Suprapubic skin (tissue), 4 donors: ENCODE results near the gene CITED2. TPM values are rescaled to one million over a fixed set of nuclear protein-coding genes. Genes with fewer than 3 reads are reported as not detected.

Source experiments
- DNase-seq, 2 donors: peaks; one replicate each; pipeline ENCODE4 v3.0.0-alpha.2; 2019; ENCODE audit warnings: low spot score in 2 of 2
- H3K27ac ChIP-seq: fragments of 200-600 bp; sonication (generic); one replicate; pipeline ENCODE4 v1.5.1; 2019
- H3K27me3 ChIP-seq: fragments of 200-600 bp; sonication (generic); one replicate; pipeline ENCODE4 v1.5.1; 2019
- H3K36me3 ChIP-seq: fragments of 200-600 bp; sonication (generic); one replicate; pipeline ENCODE4 v1.5.1; 2019
- H3K4me1 ChIP-seq: fragments of 200-600 bp; sonication (generic); one replicate; pipeline ENCODE4 v1.5.1; 2019
- H3K4me3 ChIP-seq: fragments of 200-600 bp; sonication (generic); one replicate; pipeline ENCODE4 v1.5.1; 2019; ENCODE audit warnings: mild to moderate bottlenecking
- H3K9me3 ChIP-seq: fragments of 200-600 bp; sonication (generic); one replicate; pipeline ENCODE4 v1.5.1; 2019
- CTCF ChIP-seq, 2 donors: fragments of 200-600 bp in 1 of 2; fragments of 450-650 bp in 1 of 2; sonication (generic) in 1 of 2; IDR thresholded peaks; one replicate each; pipeline ENCODE4 v1.5.1; 2016 to 2019; ENCODE audit warnings: antibody characterized with exemption in 2 of 2, mild to moderate bottlenecking in 1 of 2, moderate library complexity in 1 of 2
- EP300 ChIP-seq: sonication (generic); formaldehyde crosslinking; IDR thresholded peaks from one replicate; pipeline ENCODE4 v1.6.1; 2017; ENCODE audit warnings: antibody characterized with exemption
- POLR2A ChIP-seq, 2 donors: fragments of 450-650 bp; IDR thresholded peaks; one replicate each; pipeline ENCODE4 v1.6.1; 2017; ENCODE audit warnings: antibody characterized with exemption in 2 of 2, mild to moderate bottlenecking in 2 of 2, moderate library complexity in 2 of 2
- POLR2AphosphoS5 ChIP-seq, 3 donors: sonication (generic); formaldehyde crosslinking; IDR thresholded peaks; one replicate each; pipeline ENCODE4 v1.6.1; 2017; ENCODE audit warnings: antibody characterized with exemption in 3 of 3
- WGBS: methylation state at CpG from one replicate; pipeline ENCODE4 v1.1.5; 2018; 5-methylcytosine and 5-hydroxymethylcytosine counted together
- total RNA-seq, 4 donors: library from RNA; depleted of rRNA; stranded (reverse); fragments of >200 nt; gene quantifications; one replicate each; pipeline ENCODE4 v1.1.0, GENCODE V29; 2016

Gene CITED2
- total RNA-seq, 4 donors from 2014 or later = 167 to 239 (median 206) TPM

GRCh38 chr6:139386404-139386803, 12.0 kb upstream of the CITED2 start:
- 87% methylated on average over 3 of the region's 3 CpGs for WGBS
- H3K4me1 ChIP-seq = no peaks in the 10 kb centered on the region
- no peaks in the 10 kb centered on the region for H3K9me3 ChIP-seq
- H3K4me3 ChIP-seq = no peak overlapping the region
- H3K36me3 ChIP-seq = no peaks in the 10 kb centered on the region
- no peak overlapping the region for H3K27ac ChIP-seq
- no peak for TF ChIP-seq CTCF (IDR thresholded peaks at IDR 0.05)
- TF ChIP-seq EP300 = no peak
- TF ChIP-seq POLR2AphosphoS5 (IDR thresholded peaks at IDR 0.05) = no peak
- no peak for TF ChIP-seq POLR2A (IDR thresholded peaks at IDR 0.05)
- no peak for DNase-seq
- H3K27me3 ChIP-seq = no peaks in the 10 kb centered on the region

DNA sequence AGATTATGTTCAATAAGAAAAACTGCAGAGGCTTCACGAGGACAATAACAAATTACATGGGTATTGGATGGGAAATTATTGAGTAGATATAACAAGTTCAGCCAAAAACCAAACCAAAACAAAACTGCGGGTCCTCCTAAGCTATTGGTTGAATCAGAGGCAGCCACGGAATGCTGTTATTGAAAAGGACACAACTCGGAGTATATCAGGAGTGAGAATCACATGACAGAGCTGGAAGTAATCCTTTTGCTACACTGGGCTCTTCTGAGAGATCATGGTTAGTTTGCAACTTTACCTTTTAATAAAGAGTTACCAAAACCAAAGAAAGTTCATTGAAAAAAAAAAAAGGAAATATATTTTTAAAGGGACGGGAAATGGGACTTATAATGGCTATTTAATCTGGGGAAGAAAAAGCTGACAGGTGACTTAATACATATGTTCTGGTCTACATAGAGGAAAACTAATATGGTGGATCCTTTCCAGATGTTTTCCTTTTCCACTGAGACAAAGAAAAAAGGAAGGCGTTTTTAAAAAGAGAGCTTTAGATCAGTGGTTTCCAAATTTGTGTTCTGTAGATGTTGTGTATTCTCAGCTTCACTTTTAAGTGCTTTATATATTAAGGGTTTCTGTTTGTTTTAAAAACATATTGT, 6.9 kb upstream of the CITED2 start:
- H3K36me3 ChIP-seq = no peaks in the 10 kb centered on the region
- TF ChIP-seq POLR2A (IDR thresholded peaks at IDR 0.05) (no peak), EP300 (no peak), POLR2AphosphoS5 (IDR thresholded peaks at IDR 0.05) (no peak), CTCF (IDR thresholded peaks at IDR 0.05) (no peak)
- H3K27ac ChIP-seq = no peak overlapping the region
- no peak overlapping the region for H3K4me3 ChIP-seq
- WGBS = 58% methylated on average over 6 of the region's 6 CpGs
- H3K4me1 ChIP-seq = peaks cover 8% of the 10 kb centered on the region
- no peak for DNase-seq
- H3K27me3 ChIP-seq = no peaks in the 10 kb centered on the region
- no peaks in the 10 kb centered on the region for H3K9me3 ChIP-seq

- Histone ChIP-seq H3K9me3 (no peaks in the 10 kb centered on the region), H3K4me1 (peaks cover 10% of the 10 kb centered on the region), H3K27me3 (no peaks in the 10 kb centered on the region), H3K36me3 (no peaks in the 10 kb centered on the region), H3K4me3 (no peak overlapping the region), H3K27ac (no peak overlapping the region)
- no peak for DNase-seq
- 94% methylated on average over 2 of the region's 2 CpGs for WGBS
- TF ChIP-seq EP300 (no peak), CTCF (IDR thresholded peaks at IDR 0.05) (no peak), POLR2AphosphoS5 (IDR thresholded peaks at IDR 0.05) (no peak), POLR2A (IDR thresholded peaks at IDR 0.05) (no peak)
Observed at GRCh38 chr6:139380611-139381010, 6.2 kb upstream of the CITED2 start.

- H3K4me1 ChIP-seq = peaks cover 10% of the 10 kb centered on the region
- no peak overlapping the region for H3K27ac ChIP-seq
- TF ChIP-seq CTCF (IDR thresholded peaks at IDR 0.05) (no peak), EP300 (no peak), POLR2AphosphoS5 (IDR thresholded peaks at IDR 0.05) (no peak), POLR2A (IDR thresholded peaks at IDR 0.05) (no peak)
- H3K4me3 ChIP-seq = no peak overlapping the region
- no peak for DNase-seq
- H3K27me3 ChIP-seq = no peaks in the 10 kb centered on the region
- no peaks in the 10 kb centered on the region for H3K9me3 ChIP-seq
- 88% methylated on average over 7 of the region's 7 CpGs for WGBS
- H3K36me3 ChIP-seq = no peaks in the 10 kb centered on the region
Observed at GRCh38 chr6:139380168-139380567, 5.7 kb upstream of the CITED2 start.

DNA sequence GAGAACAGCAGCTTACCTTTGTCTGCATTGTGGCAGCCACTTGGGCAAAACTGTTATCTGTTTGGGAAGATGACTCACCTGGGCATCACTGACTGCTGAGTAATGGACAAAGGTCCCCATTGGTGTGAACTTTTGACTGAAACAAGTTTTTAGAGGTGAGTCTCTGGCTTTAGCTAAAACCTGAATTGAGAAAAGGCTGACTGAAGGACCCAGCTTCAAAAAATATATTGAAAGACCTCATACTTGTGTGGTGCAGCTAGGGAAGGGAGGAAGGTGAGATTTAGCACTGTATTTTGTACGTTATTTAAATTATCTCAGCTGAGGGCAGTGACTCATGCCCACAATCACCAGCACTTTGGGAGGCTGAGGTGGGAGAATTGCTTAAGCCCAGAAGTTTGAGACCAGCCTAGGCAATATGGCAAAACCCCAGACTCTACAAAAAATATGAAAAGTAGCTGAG, 4.5 kb upstream of the CITED2 start:
- Histone ChIP-seq H3K4me1 (peaks cover 10% of the 10 kb centered on the region), H3K27ac (no peak overlapping the region), H3K9me3 (no peaks in the 10 kb centered on the region), H3K36me3 (no peaks in the 10 kb centered on the region), H3K27me3 (no peaks in the 10 kb centered on the region), H3K4me3 (no peak overlapping the region)
- DNase-seq = no peak
- no peak for TF ChIP-seq CTCF (IDR thresholded peaks at IDR 0.05)
- TF ChIP-seq POLR2A (IDR thresholded peaks at IDR 0.05) = no peak
- no peak for TF ChIP-seq EP300
- no peak for TF ChIP-seq POLR2AphosphoS5 (IDR thresholded peaks at IDR 0.05)
- 100% methylated on average over 1 of the region's 1 CpG for WGBS
